ENCODE measurements around the gene TBC1D22B.

GRCh38 chr6:37317312-37318038, 59.9 kb downstream of the TBC1D22B start:
- TF ChIP-seq EZH2phosphoT487 (IDR thresholded peaks at IDR 0.05; ENCODE audit: borderline replicate concordance, low read length) = no peak
- TF ChIP-seq CTCF (conservative IDR thresholded peaks at IDR 0.05; ENCODE audit: low read depth, low read length) = no peak

Data from PC-3 (cell line).